Heart left ventricle (tissue), 16 donors: ENCODE measurements around the gene NKX2-4. TPM values are rescaled to one million over a fixed set of nuclear protein-coding genes. Genes with fewer than 3 reads are reported as not detected.

ENCODE experiments used
- ATAC-seq, 4 donors: fragments of 200-7000 bp; cut with Tn5 transposase; one replicate each; pipeline ENCODE4 v1.9.1; 2020 to 2022; ENCODE audit warnings: moderate library complexity in 4 of 4, mild to moderate bottlenecking in 3 of 4, moderate number of reproducible peaks in 1 of 4
- DNase-seq, 5 donors: peaks; one replicate each; pipeline ENCODE4 v3.0.0-alpha.2; 2020
- H3K27ac ChIP-seq, 12 donors: fragments of 200-600 bp; sonication (generic) in 4 of 12; one replicate each; pipeline versions ENCODE4 v1.5.0 to v1.8.0; 2016 to 2022; ENCODE audit warnings: mild to moderate bottlenecking in 2 of 12
- H3K27me3 ChIP-seq, 9 donors: fragments of 200-600 bp; sonication (generic) in 2 of 9; one replicate each; pipeline versions ENCODE4 v1.5.1 to v1.8.0; 2016 to 2022; ENCODE audit warnings: mild to moderate bottlenecking in 3 of 9
- H3K36me3 ChIP-seq, 9 donors: fragments of 200-600 bp; sonication (generic) in 2 of 9; one replicate each; pipeline versions ENCODE4 v1.5.0 to v1.8.0; 2018 to 2022; ENCODE audit warnings: mild to moderate bottlenecking in 2 of 9
- H3K4me1 ChIP-seq, 12 donors: fragments of 200-600 bp; sonication (generic) in 4 of 12; one replicate each; pipeline versions ENCODE4 v1.5.0 to v1.8.0; 2016 to 2022; ENCODE audit warnings: mild to moderate bottlenecking in 3 of 12
- H3K4me3 ChIP-seq, 12 donors: fragments of 200-600 bp; sonication (generic) in 4 of 12; one replicate each; pipeline versions ENCODE4 v1.5.0 to v1.8.0; 2017 to 2022; ENCODE audit warnings: mild to moderate bottlenecking in 9 of 12, moderate library complexity in 4 of 12
- H3K9me3 ChIP-seq, 12 donors: fragments of 200-600 bp; sonication (generic) in 4 of 12; one replicate each; pipeline versions ENCODE4 v1.5.0 to v1.8.0; 2016 to 2022; ENCODE audit warnings: mild to moderate bottlenecking in 1 of 12
- POLR2A ChIP-seq, 2 donors: fragments of 450-650 bp; IDR thresholded peaks; one replicate each; pipeline ENCODE4 v1.6.1; 2017; ENCODE audit warnings: antibody characterized with exemption in 2 of 2, mild to moderate bottlenecking in 2 of 2, moderate library complexity in 2 of 2
- WGBS, 4 donors: extraction: QIAGEN DNeasy Blood & Tissue Kit in 2 of 4; methylation state at CpG; one replicate each; pipeline versions ENCODE4 v1.1.5 to v1.1.7; 2013 to 2018; 5-methylcytosine and 5-hydroxymethylcytosine counted together
- intact Hi-C, 10 donors: fragments of 100-400 bp; cut with DNase I; formaldehyde crosslinking; loops; one replicate each; pipeline versions ENCODE4 v1.11.1 to v1.14.2; 2022
- long read RNA-seq, 3 donors: library from polyadenylated mRNA; unstranded; transcript quantifications; one replicate each; pipeline ENCODE4 v2.0.0, GENCODE V29; 2020 to 2021
- polyA plus RNA-seq, 2 donors: library from polyadenylated mRNA; stranded (reverse); fragments of 200-250 nt; gene quantifications; one replicate each; pipeline ENCODE4 v1.2.3, GENCODE V29; 2013
- total RNA-seq, 9 donors: library from RNA; depleted of rRNA in 2 of 9; stranded (reverse); fragments of >200 nt in 2 of 9; fragmentation: NEBNext Ultra II Directional in 3 of 9; extraction: Animal tissue kit (Norgen Biotek cat#: 25700) in 3 of 9; gene quantifications; one replicate each; pipeline versions ENCODE4 v1.1.0 to v1.2.4, GENCODE V29; 2016 to 2023
- TF ChIP-seq, protein P1 (sequence below), 12 donors: fragments of 200-600 bp; sonication (generic) in 4 of 12; IDR thresholded peaks; one replicate each; pipeline versions ENCODE4 v1.5.0 to v1.8.0; 2018 to 2022; ENCODE audit warnings: antibody characterized with exemption in 12 of 12, mild to moderate bottlenecking in 5 of 12
- donor health status: ischemic (EF 13 %, LVEDD 7.1; RV severe dilation, severe dysfunction).
- donor health status: healthy with polysubstance abuse.
- donor health status: DM: no; HTN: yes; CAD: no.
- donor health status: DM: no; HTN: no; CAD: no.
- donor health status: ischemic (EF 25% LVEDD 6.9; RV normal size, moderate dysfunction).
- donor health status: ischemic (EF 25% LVEDD 5.7; RV mildly dilated, moderate dysfunction).
- donor health status: healthy.
- donor health status: DM: yes; HTN: yes; CAD: no.
- donor health status: ischemic (EF 35%, LVEDD 5.7; RV mildly dilated, moderate dysfunction).
- donor health status: nonischemic (EF 11% LVEDD 7.7; RV severe dilation, severe dysfunction).
- donor health status: DM: yes; HTN: yes; CAD: no.
- donor health status: PGD.
- donor health status: ischemic (EF 29% LVEDD 5.4; RV normal size, mild dysfunction).
- donor health status: nonischemic (EF 23%, LVEDD 6.1; RV moderate dilation, normal function).

NKX2-4 gene
- total RNA-seq (not detected), polyA plus RNA-seq (not detected)
- long read RNA-seq, donor 1, result 0 reads
- long read RNA-seq, donor 2, result 0 reads
- long read RNA-seq, donor 3, result 0 reads

- Histone ChIP-seq H3K4me1 (peaks cover 0 to 22% (median 0%) of the 10 kb centered on the region in 12 donors), H3K9me3 (no peaks in the 10 kb centered on the region), H3K27me3 (peaks cover 71 to 100% (median 96%) of the 10 kb centered on the region in 9 donors), H3K36me3 (no peaks in the 10 kb centered on the region), H3K27ac (no peak within 1 kb of the TSS), H3K4me3 (peak within 1 kb of the TSS in 5 of 12 donors; percentile 5 to 35 (median 8))
- 3 to 7% (median 6%) methylated on average over 56 to 57 of the region's 57 CpGs for WGBS, 4 donors
- no peak for DNase-seq
- ATAC-seq, result no peak
- TF ChIP-seq, protein P1, sequence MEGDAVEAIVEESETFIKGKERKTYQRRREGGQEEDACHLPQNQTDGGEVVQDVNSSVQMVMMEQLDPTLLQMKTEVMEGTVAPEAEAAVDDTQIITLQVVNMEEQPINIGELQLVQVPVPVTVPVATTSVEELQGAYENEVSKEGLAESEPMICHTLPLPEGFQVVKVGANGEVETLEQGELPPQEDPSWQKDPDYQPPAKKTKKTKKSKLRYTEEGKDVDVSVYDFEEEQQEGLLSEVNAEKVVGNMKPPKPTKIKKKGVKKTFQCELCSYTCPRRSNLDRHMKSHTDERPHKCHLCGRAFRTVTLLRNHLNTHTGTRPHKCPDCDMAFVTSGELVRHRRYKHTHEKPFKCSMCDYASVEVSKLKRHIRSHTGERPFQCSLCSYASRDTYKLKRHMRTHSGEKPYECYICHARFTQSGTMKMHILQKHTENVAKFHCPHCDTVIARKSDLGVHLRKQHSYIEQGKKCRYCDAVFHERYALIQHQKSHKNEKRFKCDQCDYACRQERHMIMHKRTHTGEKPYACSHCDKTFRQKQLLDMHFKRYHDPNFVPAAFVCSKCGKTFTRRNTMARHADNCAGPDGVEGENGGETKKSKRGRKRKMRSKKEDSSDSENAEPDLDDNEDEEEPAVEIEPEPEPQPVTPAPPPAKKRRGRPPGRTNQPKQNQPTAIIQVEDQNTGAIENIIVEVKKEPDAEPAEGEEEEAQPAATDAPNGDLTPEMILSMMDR (IDR thresholded peaks at IDR 0.05), result no peak
- TF ChIP-seq POLR2A (IDR thresholded peaks at IDR 0.05), result no peak
- intact Hi-C loops, result loop anchor here in 2 of 10 donors (10.0 kb wide), 1 partner anchor 163 kb away; no protein-coding TSS in a partner anchor
Observed at GRCh38 chr20:21397341-21398108, at the start of gene NKX2-4. NKX2-4 (minus strand) TSS chr20:21397526; CDS start chr20:21397399, 127 bp downstream.

DNA sequence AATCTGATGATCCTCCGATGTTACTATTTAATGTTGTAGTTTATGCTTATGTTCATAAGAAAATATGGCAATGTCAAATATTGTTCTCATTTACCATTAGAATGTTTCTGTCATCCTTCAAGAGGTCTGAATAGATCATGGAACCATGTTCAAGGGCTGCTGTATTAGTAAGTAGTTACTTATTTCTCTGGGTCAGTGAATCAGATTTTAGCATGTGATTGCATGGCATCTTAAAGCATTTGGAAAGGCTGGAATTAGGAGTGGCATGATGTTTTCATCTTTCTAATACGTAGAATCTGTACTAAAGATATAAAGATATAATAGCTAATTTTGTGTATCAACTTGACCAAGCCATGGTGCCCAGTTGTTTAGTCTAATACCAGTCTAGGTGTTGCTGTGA lies 40.5 kb upstream of the NKX2-4 start:
- ATAC-seq (no peak), DNase-seq (no peak)
- TF ChIP-seq, protein P1 (IDR thresholded peaks at IDR 0.05), result no peak
- no peak for TF ChIP-seq POLR2A (IDR thresholded peaks at IDR 0.05)
- 85 to 95% (median 91%) methylated on average over 2 of the region's 2 CpGs for WGBS, 4 donors
- no peaks in the 10 kb centered on the region for H3K36me3 ChIP-seq
- H3K4me1 ChIP-seq, result no peaks in the 10 kb centered on the region
- no peaks in the 10 kb centered on the region for H3K9me3 ChIP-seq
- no peak overlapping the region for H3K27ac ChIP-seq
- intact Hi-C loops, result no loop called here
- H3K4me3 ChIP-seq, result no peak overlapping the region
- peaks cover 0 to 33% (median 8%) of the 10 kb centered on the region in 9 donors for H3K27me3 ChIP-seq

GRCh38 chr20:21437248-21437647 lies 39.9 kb upstream of the NKX2-4 start:
- ATAC-seq, result no peak
- WGBS, 4 donors, result 77 to 88% (median 87%) methylated on average over 1 of the region's 1 CpG
- Histone ChIP-seq H3K27ac (no peak overlapping the region), H3K27me3 (peaks cover 0 to 38% (median 8%) of the 10 kb centered on the region in 9 donors), H3K4me3 (no peak overlapping the region), H3K9me3 (no peaks in the 10 kb centered on the region), H3K36me3 (no peaks in the 10 kb centered on the region), H3K4me1 (no peaks in the 10 kb centered on the region)
- TF ChIP-seq, protein P1 (IDR thresholded peaks at IDR 0.05), result no peak
- TF ChIP-seq POLR2A (IDR thresholded peaks at IDR 0.05), result no peak
- intact Hi-C loops, result no loop called here
- no peak for DNase-seq

- ATAC-seq (no peak), DNase-seq (no peak)
- H3K27me3 ChIP-seq, result peaks cover 0 to 41% (median 8%) of the 10 kb centered on the region in 9 donors
- H3K27ac ChIP-seq, result no peak overlapping the region
- TF ChIP-seq, protein P1 (IDR thresholded peaks at IDR 0.05), result no peak
- no peak for TF ChIP-seq POLR2A (IDR thresholded peaks at IDR 0.05)
- WGBS, 4 donors, result 56 to 63% (median 57%) methylated on average over 4 of the region's 4 CpGs
- no peaks in the 10 kb centered on the region for H3K36me3 ChIP-seq
- H3K9me3 ChIP-seq, result no peaks in the 10 kb centered on the region
- H3K4me3 ChIP-seq, result no peak overlapping the region
- no peaks in the 10 kb centered on the region for H3K4me1 ChIP-seq
- intact Hi-C loops, result no loop called here
Observed at GRCh38 chr20:21436205-21436604, 38.9 kb upstream of the NKX2-4 start.
